Activated T-cell treated with anti-CD3 and anti-CD28 coated beads, Interleukin-2, amount 50 U/mL, for 4 hours (primary cell): ENCODE data around the gene HYDIN. TPM values are rescaled to one million over a fixed set of nuclear protein-coding genes. Genes with fewer than 3 reads are reported as not detected.
"Not testable (repeated sequence)": the region's sequence is repeated elsewhere in the genome, so short reads cannot be mapped to it uniquely, and the experiment has no call there.

Experiments
- ATAC-seq, 2 donors: fragments of 200-7000 bp; cut with Tn5 transposase; one replicate each; pipeline ENCODE4 v1.10.0; 2021
- DNase-seq: peaks from one replicate; pipeline ENCODE4 v3.0.0-alpha.2; 2020
- H3K27me3 Mint-ChIP-seq: one replicate; pipeline ENCODE4 v1.8.0; 2021; ENCODE audit warnings: low read depth, mixed read lengths
- H3K36me3 Mint-ChIP-seq: one replicate; pipeline ENCODE4 v1.8.0; 2022; ENCODE audit warnings: mixed read lengths; ENCODE audit not compliant: insufficient read depth
- H3K4me1 Mint-ChIP-seq: one replicate; pipeline ENCODE4 v1.8.0; 2021; ENCODE audit warnings: low read depth, mixed read lengths
- H3K4me3 Mint-ChIP-seq: one replicate; pipeline ENCODE4 v1.8.0; 2021; ENCODE audit warnings: mild to moderate bottlenecking, moderate library complexity, mixed read lengths
- H3K9me3 Mint-ChIP-seq: one replicate; pipeline ENCODE4 v1.8.0; 2021; ENCODE audit warnings: mixed read lengths
- total RNA-seq, 3 donors: library from RNA; stranded (reverse); gene quantifications; one replicate each; pipeline ENCODE4 v1.2.1, GENCODE V29; 2021

Gene HYDIN
- total RNA-seq, 3 donors from 2014 or later, result not detected

DNA sequence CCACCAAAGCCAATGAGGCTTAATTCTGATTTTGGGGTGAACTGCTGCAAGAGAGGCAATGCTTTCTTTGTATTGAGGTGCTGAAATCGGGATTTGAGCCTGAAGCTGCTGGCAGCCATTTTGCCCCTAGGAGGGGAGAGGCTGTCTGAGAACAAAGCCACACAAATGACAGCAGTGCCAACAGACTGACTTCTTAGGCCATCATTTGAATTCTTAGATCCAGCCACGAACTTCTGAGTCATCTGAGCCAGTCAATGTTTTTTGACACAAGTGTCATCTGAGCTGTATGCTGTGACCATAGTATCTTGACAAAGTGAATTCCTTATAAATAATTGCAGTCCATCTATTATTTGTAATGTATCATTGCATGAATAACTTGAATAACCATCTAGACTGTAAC lies 29.0 kb downstream of the HYDIN start:
- ATAC-seq, result no peak
- H3K4me3 Mint-ChIP-seq, result no peak overlapping the region
- no peaks in the 10 kb centered on the region for H3K36me3 Mint-ChIP-seq
- DNase-seq, result no peak
- H3K9me3 Mint-ChIP-seq, result peaks cover 36% of the 10 kb centered on the region
- peaks cover 27% of the 10 kb centered on the region for H3K27me3 Mint-ChIP-seq
- no peaks in the 10 kb centered on the region for H3K4me1 Mint-ChIP-seq

DNA sequence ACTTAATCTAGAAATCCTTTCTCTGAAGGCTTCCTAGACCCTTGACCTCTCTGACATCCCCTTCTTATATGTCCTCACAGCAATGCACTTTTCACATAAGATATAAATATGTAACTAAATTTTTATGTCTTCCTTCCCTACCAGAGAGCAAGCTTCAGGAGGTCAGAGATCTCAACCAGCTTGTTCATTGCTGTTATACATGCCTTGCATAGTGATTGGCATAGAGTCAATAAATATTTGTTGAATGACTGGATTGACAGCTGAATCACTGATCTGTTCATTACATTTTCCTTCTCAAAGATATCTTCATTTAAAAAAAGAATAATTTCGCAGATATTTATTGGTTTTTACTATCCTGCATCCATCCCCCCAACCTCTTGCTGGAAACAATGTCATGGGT lies 29.5 kb downstream of the HYDIN start:
- Mint-ChIP-seq H3K36me3 (no peaks in the 10 kb centered on the region), H3K9me3 (peaks cover 30% of the 10 kb centered on the region), H3K27me3 (peaks cover 24% of the 10 kb centered on the region), H3K4me1 (no peaks in the 10 kb centered on the region), H3K4me3 (no peak overlapping the region)
- ATAC-seq, result no peak
- DNase-seq, result no peak

DNA sequence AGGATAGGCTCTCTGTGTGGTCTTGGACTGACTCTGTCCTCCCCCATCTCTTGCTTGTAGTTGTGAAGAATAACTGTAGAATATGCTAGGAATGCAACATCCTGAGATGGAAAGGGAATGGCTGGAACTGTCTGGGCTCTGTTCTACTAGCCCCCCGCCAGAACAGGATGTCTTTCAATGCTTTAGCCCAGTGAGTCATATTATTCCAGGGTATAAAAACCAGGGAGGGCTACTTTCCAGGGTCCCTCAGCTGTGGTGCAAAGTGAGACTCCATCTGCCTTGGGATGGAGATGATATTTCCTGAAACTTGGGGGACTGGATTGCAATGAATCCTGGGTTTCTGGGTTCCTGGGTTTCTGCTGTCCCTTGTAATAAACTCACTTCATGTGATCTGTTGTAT lies 32.1 kb downstream of the HYDIN start:
- H3K4me3 Mint-ChIP-seq, result no peak overlapping the region
- no peaks in the 10 kb centered on the region for H3K4me1 Mint-ChIP-seq
- no peak for ATAC-seq

DNA sequence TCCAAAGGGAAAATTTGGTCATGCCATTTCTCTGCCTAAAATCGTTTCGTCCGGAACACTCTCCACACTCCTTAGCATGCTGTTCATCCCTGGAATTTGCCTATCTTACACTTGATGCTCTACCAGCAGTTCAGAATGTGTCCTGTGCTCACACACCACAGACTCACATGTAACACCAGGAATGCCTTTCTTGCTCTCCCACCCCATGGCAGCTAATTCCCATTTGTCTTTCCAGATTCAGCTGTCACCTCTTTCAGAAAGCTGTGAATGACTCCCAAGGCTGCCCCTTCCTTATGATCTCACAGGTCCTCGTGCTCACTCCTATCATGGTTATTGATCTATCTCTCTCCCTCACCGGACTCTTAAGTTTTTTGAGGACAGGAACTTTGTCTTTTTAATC lies 38.1 kb downstream of the HYDIN start:
- no peak for ATAC-seq

More for the DNA sequence above, 32.1 kb downstream of the HYDIN start:
- DNase-seq, result no peak
- Mint-ChIP-seq H3K27me3 (peaks cover 22% of the 10 kb centered on the region), H3K36me3 (no peaks in the 10 kb centered on the region), H3K9me3 (peaks cover 26% of the 10 kb centered on the region)

DNA sequence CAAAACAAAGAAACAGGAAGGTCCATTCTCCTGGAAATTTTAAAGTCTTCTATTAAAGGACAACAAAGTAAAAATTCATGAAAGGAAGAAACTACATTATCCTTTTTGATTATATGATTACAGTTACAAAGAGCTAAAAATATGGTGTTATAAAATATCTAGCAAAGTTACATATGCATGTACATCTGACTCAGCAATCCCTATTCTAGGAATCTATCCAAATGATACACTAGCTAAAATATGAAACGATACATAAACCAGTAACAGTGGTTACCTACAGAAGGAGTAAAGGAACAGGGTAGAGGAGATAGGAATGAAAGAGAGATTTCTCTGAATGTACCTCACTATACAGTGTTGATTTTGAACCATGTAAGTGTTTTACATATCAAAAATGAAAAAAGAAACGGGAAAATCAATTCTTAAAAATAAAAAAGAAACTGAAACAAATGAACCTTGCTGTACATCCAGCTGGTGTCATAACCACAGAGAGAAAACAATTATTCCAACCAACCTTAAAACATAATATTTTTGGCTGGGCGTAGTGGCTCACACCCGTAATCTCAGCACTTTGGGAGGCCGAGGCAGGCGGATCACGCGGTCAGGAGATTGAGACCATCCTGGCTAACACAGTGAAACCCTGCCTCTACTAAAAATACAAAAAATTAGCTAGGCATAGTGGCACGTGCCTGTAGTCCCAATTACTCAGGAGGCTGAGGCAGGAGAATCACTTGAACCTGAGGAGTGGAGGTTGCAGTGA lies 41.4 kb downstream of the HYDIN start:
- peaks cover 5% of the 10 kb centered on the region for H3K27me3 Mint-ChIP-seq
- DNase-seq, result no peak
- no peaks in the 10 kb centered on the region for H3K4me1 Mint-ChIP-seq
- H3K9me3 Mint-ChIP-seq, result peaks cover 5% of the 10 kb centered on the region
- ATAC-seq, result no peak
- H3K36me3 Mint-ChIP-seq, result no peaks in the 10 kb centered on the region
- no peak overlapping the region for H3K4me3 Mint-ChIP-seq

More for the DNA sequence above, 38.1 kb downstream of the HYDIN start:
- H3K4me3 Mint-ChIP-seq, result no peak overlapping the region
- H3K4me1 Mint-ChIP-seq, result no peaks in the 10 kb centered on the region
- no peak for DNase-seq
- no peaks in the 10 kb centered on the region for H3K36me3 Mint-ChIP-seq
- H3K9me3 Mint-ChIP-seq, result peaks cover 6% of the 10 kb centered on the region
- peaks cover 10% of the 10 kb centered on the region for H3K27me3 Mint-ChIP-seq

DNA sequence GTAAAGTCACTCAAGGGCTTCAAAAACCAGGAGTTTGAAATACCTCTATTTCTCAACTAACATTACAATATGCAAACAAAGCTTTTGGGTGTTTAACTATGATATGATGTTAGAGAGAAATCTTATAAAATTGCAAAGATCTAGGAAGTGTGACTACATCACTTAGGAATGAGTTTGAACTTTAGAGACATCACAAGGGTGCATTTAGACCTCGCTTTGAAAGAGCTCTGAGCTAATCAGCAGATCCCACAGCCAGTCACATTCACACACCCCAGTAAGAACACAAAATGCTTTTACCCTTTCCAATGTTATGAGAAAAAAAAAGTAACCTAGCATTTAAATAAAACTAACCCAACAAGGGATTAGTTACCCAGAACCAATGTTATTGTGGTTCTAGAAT lies 45.2 kb downstream of the HYDIN start:
- no peaks in the 10 kb centered on the region for H3K4me1 Mint-ChIP-seq
- no peak for ATAC-seq
- H3K27me3 Mint-ChIP-seq, result peaks cover 7% of the 10 kb centered on the region
- H3K9me3 Mint-ChIP-seq, result peaks cover 10% of the 10 kb centered on the region
- no peak for DNase-seq
- no peaks in the 10 kb centered on the region for H3K36me3 Mint-ChIP-seq
- no peak overlapping the region for H3K4me3 Mint-ChIP-seq

DNA sequence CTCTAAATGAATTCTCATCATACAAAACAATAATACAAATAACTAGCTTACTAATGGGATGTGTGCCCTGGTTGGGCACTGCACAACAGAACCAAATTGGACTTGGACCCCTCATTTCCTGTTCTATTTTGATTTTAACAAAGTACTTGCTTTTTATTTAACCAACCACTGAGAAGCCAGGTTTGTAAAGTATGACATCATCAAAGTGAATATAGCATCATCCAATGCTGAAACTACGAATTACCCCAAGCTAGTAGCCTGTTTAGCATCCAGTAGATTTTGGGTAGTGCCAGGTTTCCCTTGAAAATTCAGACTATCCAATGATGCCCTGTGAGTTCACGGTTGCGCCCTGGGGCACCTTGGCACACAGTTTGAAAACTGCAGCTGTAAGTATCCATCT lies 51.0 kb downstream of the HYDIN start:
- H3K36me3 Mint-ChIP-seq, result no peaks in the 10 kb centered on the region
- DNase-seq, result no peak
- no peak overlapping the region for H3K4me3 Mint-ChIP-seq
- no peaks in the 10 kb centered on the region for H3K4me1 Mint-ChIP-seq
- H3K9me3 Mint-ChIP-seq, result peaks cover 5% of the 10 kb centered on the region
- H3K27me3 Mint-ChIP-seq, result peaks cover 28% of the 10 kb centered on the region
- ATAC-seq, result no peak

DNA sequence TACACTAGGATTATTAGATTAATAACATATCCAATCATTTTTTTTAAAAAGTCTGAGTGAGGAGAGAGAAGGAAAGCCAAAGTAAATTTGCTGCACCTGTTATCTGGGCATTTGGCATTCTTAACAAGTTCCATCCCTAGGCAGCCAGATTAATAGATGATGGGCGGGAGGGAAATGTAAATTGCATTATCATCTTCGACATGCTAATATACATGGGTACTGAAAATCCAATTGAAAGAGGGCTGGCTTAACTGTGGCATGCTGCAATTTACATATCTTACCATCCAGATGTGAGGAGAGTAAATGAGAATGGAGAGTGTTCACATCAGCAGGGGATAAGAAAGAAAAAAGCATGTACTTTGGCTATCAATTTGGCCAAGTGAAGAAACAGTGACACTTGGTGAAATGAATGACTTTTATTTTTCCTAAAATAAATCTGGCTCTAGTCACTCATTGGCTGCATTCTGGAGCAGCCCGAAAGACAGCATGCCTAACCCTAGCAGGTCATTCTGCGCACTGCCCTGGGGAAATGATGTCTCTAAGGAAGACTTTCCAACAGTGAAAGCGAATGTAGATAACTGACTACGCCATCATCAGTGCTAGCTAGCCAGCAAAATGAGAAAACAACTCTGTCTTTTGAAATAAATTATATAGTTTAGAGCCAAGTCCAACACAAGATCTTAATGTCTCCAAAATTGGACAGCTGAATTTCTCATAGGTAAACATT lies 57.9 kb downstream of the HYDIN start:
- ATAC-seq (no peak), DNase-seq (no peak)
- Mint-ChIP-seq H3K4me3 (no peak overlapping the region), H3K27me3 (peaks cover 24% of the 10 kb centered on the region), H3K36me3 (no peaks in the 10 kb centered on the region), H3K4me1 (no peaks in the 10 kb centered on the region), H3K9me3 (peaks cover 3% of the 10 kb centered on the region)

DNA sequence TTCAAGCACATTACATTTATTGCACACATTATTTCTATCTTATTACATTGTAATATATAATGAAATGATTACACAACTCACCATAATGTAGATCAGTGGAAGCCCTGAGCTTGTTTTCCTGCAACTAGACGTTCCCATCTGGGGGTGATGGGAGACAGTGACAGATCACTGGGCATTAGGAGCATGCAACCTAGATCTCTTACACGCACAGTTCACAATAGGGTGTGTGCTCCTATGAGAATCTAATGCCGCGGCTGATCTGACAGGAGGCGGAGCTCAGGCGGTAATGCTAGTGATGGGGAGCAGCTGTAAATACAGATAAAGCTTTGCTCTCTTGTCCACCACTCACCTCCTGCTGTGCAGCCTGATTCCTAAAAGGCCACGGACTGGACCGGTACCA lies 69.5 kb downstream of the HYDIN start:
- not testable (repeated sequence) for H3K36me3 Mint-ChIP-seq, ATAC-seq, H3K9me3 Mint-ChIP-seq, H3K4me3 Mint-ChIP-seq, DNase-seq, H3K27me3 Mint-ChIP-seq, H3K4me1 Mint-ChIP-seq

DNA sequence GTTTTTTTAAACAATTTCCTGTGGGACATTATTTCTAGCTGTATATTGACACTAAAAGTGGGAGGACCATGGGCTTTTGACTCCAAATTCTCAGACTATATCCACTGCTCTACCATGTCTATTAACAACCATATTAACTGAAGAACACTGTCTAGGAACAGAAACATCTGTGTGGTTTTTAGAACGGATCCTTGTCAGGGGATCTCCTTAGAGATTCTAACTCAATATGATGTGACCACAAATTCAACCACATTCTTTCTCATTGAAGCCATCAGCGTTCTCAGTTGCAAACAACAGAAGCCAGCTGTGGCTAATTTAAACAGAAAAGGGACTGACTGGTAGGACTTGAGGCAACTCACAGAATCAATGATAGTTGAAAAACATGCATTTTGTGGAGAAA lies 73.2 kb downstream of the HYDIN start:
- not testable (repeated sequence) for H3K4me1 Mint-ChIP-seq, DNase-seq, H3K4me3 Mint-ChIP-seq, H3K9me3 Mint-ChIP-seq, ATAC-seq, H3K27me3 Mint-ChIP-seq, H3K36me3 Mint-ChIP-seq

DNA sequence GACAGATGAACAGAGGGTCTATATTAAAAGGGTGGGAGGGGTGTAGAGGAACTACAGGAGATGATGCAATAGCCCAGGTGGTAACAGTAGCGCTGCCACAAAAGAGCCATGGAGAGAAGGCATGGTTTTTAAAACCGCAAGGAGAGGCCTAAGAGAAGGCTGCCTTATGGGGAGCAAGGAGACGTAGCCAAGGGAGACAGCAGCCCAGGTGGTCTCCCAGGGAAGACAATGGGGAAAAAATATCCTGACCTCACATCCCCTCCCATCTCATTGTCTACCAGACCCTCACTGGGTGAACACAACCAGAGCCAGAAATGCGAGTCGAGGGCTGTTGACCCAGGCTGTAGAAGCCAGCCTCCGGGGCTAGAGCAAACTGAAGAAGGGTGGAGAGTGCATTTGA lies 77.2 kb downstream of the HYDIN start:
- ATAC-seq, H3K4me1 Mint-ChIP-seq, H3K4me3 Mint-ChIP-seq, DNase-seq, H3K9me3 Mint-ChIP-seq, H3K36me3 Mint-ChIP-seq, H3K27me3 Mint-ChIP-seq: not testable (repeated sequence)

DNA sequence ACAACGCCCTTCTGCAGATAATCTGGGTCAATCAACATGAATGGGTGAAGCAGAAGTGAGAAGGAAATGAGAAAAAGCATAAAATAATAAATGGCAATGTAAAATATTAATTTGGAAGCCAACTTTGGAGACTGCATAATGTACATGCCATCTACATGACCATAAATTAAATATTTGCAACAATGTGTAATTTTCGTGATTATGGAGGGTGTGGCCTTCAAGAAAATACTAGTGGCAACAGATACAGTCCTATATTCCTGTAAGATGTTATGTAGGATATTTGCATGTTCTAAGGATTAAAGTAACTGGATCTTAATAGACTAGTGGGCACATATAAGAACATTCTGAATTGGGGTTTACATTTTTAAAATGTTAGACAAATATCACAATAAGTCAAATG lies 78.9 kb downstream of the HYDIN start:
- not testable (repeated sequence) for DNase-seq, H3K27me3 Mint-ChIP-seq, ATAC-seq, H3K4me1 Mint-ChIP-seq, H3K4me3 Mint-ChIP-seq, H3K36me3 Mint-ChIP-seq, H3K9me3 Mint-ChIP-seq

DNA sequence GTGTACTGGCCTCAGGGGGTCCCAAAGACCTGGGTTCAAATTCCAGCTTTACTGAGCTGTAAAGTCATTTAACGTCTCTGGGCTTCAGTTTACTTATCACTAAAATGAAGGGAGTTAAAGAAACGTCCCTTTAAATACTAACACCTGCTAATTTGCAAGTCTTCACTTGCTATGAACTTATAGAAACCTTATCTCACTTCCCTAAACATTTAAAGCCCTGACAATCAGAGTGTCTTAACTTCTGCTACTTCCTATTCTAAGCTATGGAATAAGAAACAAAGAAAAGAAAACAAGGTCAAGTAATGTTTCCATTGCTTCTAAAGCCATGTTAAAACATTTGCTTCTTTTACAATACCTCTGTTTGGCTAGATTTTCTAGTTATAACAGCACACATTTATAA lies 87.3 kb downstream of the HYDIN start:
- H3K4me3 Mint-ChIP-seq, H3K4me1 Mint-ChIP-seq, H3K9me3 Mint-ChIP-seq, ATAC-seq, H3K36me3 Mint-ChIP-seq, H3K27me3 Mint-ChIP-seq, DNase-seq: not testable (repeated sequence)

DNA sequence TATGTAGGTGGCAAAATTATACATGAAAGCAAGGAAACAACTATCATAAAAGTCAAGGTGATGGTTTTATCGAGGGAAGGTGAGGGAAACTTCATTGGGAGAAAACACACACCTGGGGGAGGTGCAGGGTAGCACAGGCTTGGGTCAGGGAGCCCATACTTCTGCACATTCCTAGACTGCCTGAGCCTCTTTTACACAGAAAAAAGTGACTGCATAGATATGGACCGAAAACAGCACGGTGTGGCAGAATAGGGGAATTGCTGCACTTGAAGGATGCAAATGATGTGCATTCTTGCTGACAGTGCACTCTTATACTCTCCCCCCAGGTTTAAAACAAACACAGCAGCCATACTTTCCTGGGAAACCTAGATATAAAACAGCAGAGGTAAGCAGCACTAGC lies 120.0 kb downstream of the HYDIN start:
- H3K4me3 Mint-ChIP-seq, H3K9me3 Mint-ChIP-seq, H3K27me3 Mint-ChIP-seq, H3K36me3 Mint-ChIP-seq, H3K4me1 Mint-ChIP-seq, ATAC-seq, DNase-seq: not testable (repeated sequence)

DNA sequence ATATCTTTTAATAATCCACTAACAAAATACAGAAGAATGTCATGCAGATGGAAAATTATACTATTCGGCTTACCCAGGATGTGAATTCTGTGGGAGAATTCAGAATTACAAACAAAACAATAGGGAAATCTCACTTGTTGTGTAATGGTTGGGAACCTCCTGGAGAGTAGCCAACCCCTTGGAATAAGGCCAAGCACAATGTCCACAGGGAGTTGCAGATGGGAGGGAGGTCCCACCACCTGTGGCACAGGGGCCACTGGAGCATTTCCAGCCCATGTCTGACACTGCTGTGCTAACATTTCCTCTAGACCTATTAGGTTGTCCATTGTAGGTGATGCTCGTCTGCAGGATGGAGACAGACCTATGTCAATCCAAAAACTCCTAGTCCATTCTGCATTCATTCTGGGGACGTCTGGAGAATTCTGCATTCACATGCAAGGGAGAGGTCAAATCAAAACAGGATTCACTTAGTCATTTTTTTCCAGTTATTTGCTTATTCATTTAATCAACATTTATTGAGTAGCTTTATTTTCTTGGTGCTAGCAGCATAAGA lies 120.8 kb downstream of the HYDIN start:
- not testable (repeated sequence) for H3K36me3 Mint-ChIP-seq, DNase-seq, H3K27me3 Mint-ChIP-seq, ATAC-seq, H3K4me1 Mint-ChIP-seq, H3K4me3 Mint-ChIP-seq, H3K9me3 Mint-ChIP-seq
